Astrocyte of the cerebellum (primary cell): Measurements from ENCODE around the gene DNAJA1.

Experiments
- DNase-seq: peaks from one replicate; pipeline ENCODE4 v3.0.0-alpha.2; 2011; ENCODE audit warnings: low read depth
- H3K4me3 ChIP-seq: 2 replicates; pipeline ENCODE4 v1.5.1; 2011; ENCODE audit warnings: mild to moderate bottlenecking, low read depth, low read length, moderate library complexity
- CTCF ChIP-seq: IDR thresholded peaks from 2 replicates; pipeline ENCODE4 v1.5.1; 2012; ENCODE audit warnings: low read length, low read depth, moderate library complexity, mild to moderate bottlenecking; ENCODE audit errors: missing control alignments
- in situ Hi-C: cut with HindIII; loops from 2 replicates; pipeline ENCODE4 v1.10.0; 2017; ENCODE audit warnings: low sequenced_read_pairs

Gene DNAJA1

GRCh38 chr9:33042473-33042872, 17.4 kb downstream of the DNAJA1 start:
- no peak for TF ChIP-seq CTCF
- no peak overlapping the region for H3K4me3 ChIP-seq
- no peak for DNase-seq
- in situ Hi-C loops, result no loop called here

GRCh38 chr9:33043671-33044070, 18.6 kb downstream of the DNAJA1 start:
- no peak for TF ChIP-seq CTCF
- DNase-seq, result no peak
- H3K4me3 ChIP-seq, result peak overlapping the region; percentile 63
- in situ Hi-C loops, result no loop called here

GRCh38 chr9:33044162-33044673, 19.1 kb downstream of the DNAJA1 start:
- DNase-seq, result peak; percentile 74
- H3K4me3 ChIP-seq, result peak overlapping the region; percentile 63
- in situ Hi-C loops, result no loop called here
- no peak for TF ChIP-seq CTCF

- peak; percentile 41 for TF ChIP-seq CTCF
- DNase-seq, result no peak
- H3K4me3 ChIP-seq, result peak overlapping the region; percentile 63
- in situ Hi-C loops, result no loop called here
These were observed 19.7 kb downstream of the DNAJA1 start for GRCh38 chr9:33044677-33045282.

GRCh38 chr9:33046061-33046460, 21.0 kb downstream of the DNAJA1 start:
- in situ Hi-C loops, result no loop called here
- no peak for DNase-seq
- no peak overlapping the region for H3K4me3 ChIP-seq
- TF ChIP-seq CTCF, result no peak

- no peak for DNase-seq
- H3K4me3 ChIP-seq, result no peak overlapping the region
- TF ChIP-seq CTCF, result no peak
- in situ Hi-C loops, result no loop called here
These were observed 23.0 kb downstream of the DNAJA1 start for GRCh38 chr9:33048054-33048465.
